WTC11 (cell line): ENCODE results near the gene DNAJC25. TPM values are rescaled to one million over a fixed set of nuclear protein-coding genes. Genes with fewer than 3 reads are reported as not detected.

Experiments used
- ATAC-seq: fragments of 200-7000 bp; cut with Tn5 transposase; 2 replicates; pipeline ENCODE4 v1.10.0; 2021; ENCODE audit warnings: mild to moderate bottlenecking, moderate library complexity
- CTCF ChIA-PET: fragments of 300-600 bp; sonication (Branson Sonifier 250); formaldehyde crosslinking; loops from one replicate; lab custom pipeline; 2021; ENCODE audit warnings: antibody characterized with exemption; lab: Charles Lee
- POLR2A ChIA-PET: fragments of 350-600 bp; sonication (Branson Sonifier 250); formaldehyde crosslinking; loops from one replicate; lab custom pipeline; 2021; ENCODE audit warnings: antibody characterized with exemption; lab: Charles Lee
- DNase-seq: peaks from one replicate; pipeline ENCODE4 v3.0.0; 2021; ENCODE audit warnings: low spot score
- H3K27ac Mint-ChIP-seq: 2 replicates; pipeline ENCODE4 v1.8.0; 2021; ENCODE audit warnings: mixed read lengths
- H3K27me3 Mint-ChIP-seq: 2 replicates; pipeline ENCODE4 v1.8.0; 2021; ENCODE audit warnings: low read depth, mild to moderate bottlenecking, moderate library complexity, mixed read lengths
- H3K36me3 Mint-ChIP-seq: 2 replicates; pipeline ENCODE4 v1.8.0; 2021; ENCODE audit warnings: mixed read lengths
- H3K4me1 Mint-ChIP-seq: 2 replicates; pipeline ENCODE4 v1.8.0; 2022; ENCODE audit warnings: mixed read lengths
- H3K4me3 Mint-ChIP-seq: 2 replicates; pipeline ENCODE4 v1.8.0; 2021; ENCODE audit warnings: mild to moderate bottlenecking, moderate library complexity, mixed read lengths
- H3K9me3 Mint-ChIP-seq: 2 replicates; pipeline ENCODE4 v1.8.0; 2021; ENCODE audit warnings: mixed read lengths
- AR ChIP-seq: fragments of 250-450 bp; sonication (Bioruptor Pico); IDR thresholded peaks from 2 replicates; pipeline ENCODE4 v1.9.0; 2021; ENCODE audit warnings: mild to moderate bottlenecking
- ATF3 ChIP-seq: sonication (generic); formaldehyde crosslinking; conservative IDR thresholded peaks from 2 replicates; pipeline ENCODE4 v1.8.1; 2022; ENCODE audit warnings: mild to moderate bottlenecking, missing genetic modification reagents
- CREB1 ChIP-seq: sonication (generic); formaldehyde crosslinking; IDR thresholded peaks from 2 replicates; pipeline ENCODE4 v1.8.0; 2023; ENCODE audit warnings: mild to moderate bottlenecking, missing genetic modification reagents
- CREM ChIP-seq: sonication (generic); formaldehyde crosslinking; IDR thresholded peaks from 2 replicates; pipeline ENCODE4 v1.8.1; 2022; ENCODE audit warnings: mild to moderate bottlenecking, missing genetic modification reagents, moderate library complexity
- ERG ChIP-seq: fragments of 250-450 bp; sonication (Bioruptor Pico); IDR thresholded peaks from 2 replicates; pipeline ENCODE4 v1.8.0; 2021; ENCODE audit warnings: mild to moderate bottlenecking
- GRHL2 ChIP-seq: fragments of 250-450 bp; sonication (Bioruptor Pico); IDR thresholded peaks from 2 replicates; pipeline ENCODE4 v1.8.0; 2022; ENCODE audit warnings: mild to moderate bottlenecking, moderate library complexity; ENCODE audit not compliant: insufficient replicate concordance, severe bottlenecking
- RELA ChIP-seq: sonication (generic); formaldehyde crosslinking; IDR thresholded peaks from 2 replicates; pipeline ENCODE4 v1.8.1; 2022; ENCODE audit warnings: missing genetic modification reagents, mild to moderate bottlenecking, borderline replicate concordance
- SMAD3 ChIP-seq: sonication (generic); formaldehyde crosslinking; IDR thresholded peaks from 2 replicates; pipeline ENCODE4 v1.8.0; 2022; ENCODE audit warnings: missing genetic modification reagents, mild to moderate bottlenecking, borderline replicate concordance
- SMAD4 ChIP-seq: sonication (generic); formaldehyde crosslinking; IDR thresholded peaks from 2 replicates; pipeline ENCODE4 v1.8.0; 2022; ENCODE audit warnings: mild to moderate bottlenecking, missing genetic modification reagents
- TCF7 ChIP-seq: sonication (generic); formaldehyde crosslinking; IDR thresholded peaks from 2 replicates; pipeline ENCODE4 v1.8.0; 2022; ENCODE audit warnings: mild to moderate bottlenecking, low read depth, missing genetic modification reagents, moderate library complexity
- USF1 ChIP-seq: sonication (generic); formaldehyde crosslinking; IDR thresholded peaks from 2 replicates; pipeline ENCODE4 v1.8.0; 2022; ENCODE audit warnings: mild to moderate bottlenecking, missing genetic modification reagents
- ZNF532 ChIP-seq: fragments of 250-450 bp; sonication (Bioruptor Pico); IDR thresholded peaks from 2 replicates; pipeline ENCODE4 v1.9.0; 2021; ENCODE audit warnings: mild to moderate bottlenecking, borderline replicate concordance
- total RNA-seq: library from RNA; stranded (reverse); gene quantifications from 3 replicates; pipeline ENCODE4 v1.2.3, GENCODE V29; 2021

DNAJC25 gene
- total RNA-seq, 1 experiment from 2014 or later: 7.4 TPM

GRCh38 chr9:111661802-111662521 is 30.8 kb downstream of the DNAJC25 start (continued):
- 0 out of 2 replicates have a peak, but pooled peaks have one; percentile 6 for TF ChIP-seq TCF7 (CRISPR knock-in tag)

- ATAC-seq (no peak), DNase-seq (no peak)
- ChIA-PET CTCF (interaction anchor here (1.6 to 2.2 kb wide), 2 partner anchors 41 to 64 kb away, joined by 5 to 8 read pairs; no protein-coding TSS in a partner anchor), POLR2A (interaction anchor here (0.5 to 2.4 kb wide), 2 partner anchors 31 to 306 kb away, joined by 4 to 11 read pairs; partner anchors contain the start of gene DNAJC25)
- H3K27ac Mint-ChIP-seq: peak overlapping the region; percentile 76
- H3K4me3 Mint-ChIP-seq: peak overlapping the region; percentile 94
- peaks cover 14% of the 10 kb centered on the region for H3K36me3 Mint-ChIP-seq
- no peaks in the 10 kb centered on the region for H3K9me3 Mint-ChIP-seq
- H3K4me1 Mint-ChIP-seq: peaks cover 18% of the 10 kb centered on the region
- H3K27me3 Mint-ChIP-seq: peaks cover 13% of the 10 kb centered on the region
- TF ChIP-seq SMAD4 (CRISPR knock-in tag) (no peak), CREB1 (CRISPR knock-in tag) (no peak), ATF3 (no peak), ERG (CRISPR knock-in tag) (no peak), GRHL2 (no peak), USF1 (CRISPR knock-in tag) (no peak), CREM (CRISPR knock-in tag) (no peak), AR (CRISPR knock-in tag) (no peak), SMAD3 (CRISPR knock-in tag) (no peak), RELA (CRISPR knock-in tag) (no peak), ZNF532 (no peak)
These were observed 31.6 kb downstream of the DNAJC25 start for GRCh38 chr9:111662576-111663300.
